H9 (cell line): Measurements from ENCODE around the gene ITGBL1. TPM values are rescaled to one million over a fixed set of nuclear protein-coding genes. Genes with fewer than 3 reads are reported as not detected.

Experiments used
- DNase-seq: peaks from one replicate; pipeline ENCODE4 v3.0.0-alpha.2; 2017
- H2AFZ ChIP-seq: one replicate; pipeline ENCODE4 v1.6.1; 2013; ENCODE audit warnings: mild to moderate bottlenecking, low read length, control low read depth, moderate library complexity
- H2AK5ac ChIP-seq: 2 replicates; pipeline ENCODE4 v1.6.1; 2013; ENCODE audit warnings: low read length, control low read depth, mixed read lengths; ENCODE audit not compliant: insufficient read length
- H2BK120ac ChIP-seq: one replicate; pipeline ENCODE4 v1.6.1; 2013; ENCODE audit warnings: low read depth, mild to moderate bottlenecking, low read length, control low read depth, inconsistent platforms; ENCODE audit not compliant: poor library complexity, severe bottlenecking
- H2BK12ac ChIP-seq: 2 replicates; pipeline ENCODE4 v1.6.1; 2013; ENCODE audit warnings: low read length, control low read depth, mixed read lengths, low read depth; ENCODE audit not compliant: insufficient read length
- H2BK15ac ChIP-seq: 2 replicates; pipeline ENCODE4 v1.6.1; 2013; ENCODE audit warnings: low read depth, low read length, control low read depth
- H2BK20ac ChIP-seq: one replicate; pipeline ENCODE4 v1.6.1; 2013; ENCODE audit warnings: low read depth, mild to moderate bottlenecking, low read length, control low read depth, inconsistent platforms; ENCODE audit not compliant: poor library complexity, severe bottlenecking
- H2BK5ac ChIP-seq: 2 replicates; pipeline ENCODE4 v1.6.1; 2013; ENCODE audit warnings: low read length, control low read depth, mixed read lengths; ENCODE audit not compliant: insufficient read length
- H3K14ac ChIP-seq: 2 replicates; pipeline ENCODE4 v1.6.1; 2013; ENCODE audit warnings: low read length, control low read depth; ENCODE audit not compliant: insufficient read depth
- H3K18ac ChIP-seq: 2 replicates; pipeline ENCODE4 v1.6.1; 2013; ENCODE audit warnings: low read depth, mild to moderate bottlenecking, mixed read lengths, low read length, control low read depth; ENCODE audit not compliant: insufficient read length
- H3K23ac ChIP-seq: 2 replicates; pipeline ENCODE4 v1.6.1; 2013; ENCODE audit warnings: low read length, control low read depth, mixed read lengths, low read depth; ENCODE audit not compliant: insufficient read length
- H3K23me2 ChIP-seq: 2 replicates; pipeline ENCODE4 v1.6.1; 2013; ENCODE audit warnings: low read depth, mild to moderate bottlenecking, mixed read lengths, low read length, control low read depth; ENCODE audit not compliant: insufficient read length, poor library complexity, severe bottlenecking
- H3K27ac ChIP-seq: 2 replicates; pipeline ENCODE4 v1.5.1; 2013; ENCODE audit warnings: low read length, control low read depth, mixed read lengths, low read depth; ENCODE audit not compliant: insufficient read length
- H3K27me3 ChIP-seq: 2 replicates; pipeline ENCODE4 v1.6.1; 2013; ENCODE audit warnings: low read length, control low read depth, inconsistent platforms; ENCODE audit not compliant: insufficient read depth
- H3K4ac ChIP-seq: 2 replicates; pipeline ENCODE4 v1.6.1; 2013; ENCODE audit warnings: low read depth, mild to moderate bottlenecking, control low read depth, inconsistent platforms, low read length, moderate library complexity
- H3K4me1 ChIP-seq: 2 replicates; pipeline ENCODE4 v1.6.1; 2013; ENCODE audit warnings: low read length, control low read depth, inconsistent platforms; ENCODE audit not compliant: insufficient read depth
- H3K4me2 ChIP-seq: 2 replicates; pipeline ENCODE4 v1.6.1; 2013; ENCODE audit warnings: low read length, control low read depth, mixed read lengths; ENCODE audit not compliant: insufficient read length, insufficient read depth
- H3K56ac ChIP-seq: 2 replicates; pipeline ENCODE4 v1.6.1; 2013; ENCODE audit warnings: low read depth, mild to moderate bottlenecking, mixed read lengths, low read length, control low read depth; ENCODE audit not compliant: insufficient read length
- H3K79me1 ChIP-seq: 2 replicates; pipeline ENCODE4 v1.6.1; 2013; ENCODE audit warnings: low read depth, mild to moderate bottlenecking, moderate library complexity, low read length, control low read depth, inconsistent platforms; ENCODE audit not compliant: insufficient read depth, poor library complexity, severe bottlenecking
- H3K79me2 ChIP-seq: 2 replicates; pipeline ENCODE4 v1.6.1; 2013; ENCODE audit warnings: low read length, control low read depth, inconsistent platforms; ENCODE audit not compliant: insufficient read depth
- H3K9ac ChIP-seq: 2 replicates; pipeline ENCODE4 v1.6.1; 2013; ENCODE audit warnings: low read length, control low read depth, mixed read lengths; ENCODE audit not compliant: insufficient read length; ENCODE audit errors: extremely low read depth
- H3K9me3 ChIP-seq: one replicate; pipeline ENCODE4 v1.6.1; 2013; ENCODE audit warnings: low read depth, low read length, inconsistent platforms; ENCODE audit not compliant: control insufficient read depth
- H3T11ph ChIP-seq: one replicate; pipeline ENCODE4 v1.6.1; 2013; ENCODE audit warnings: mild to moderate bottlenecking, low read length, control low read depth, inconsistent platforms
- H4K20me1 ChIP-seq: one replicate; pipeline ENCODE4 v1.6.1; 2013; ENCODE audit not compliant: control insufficient read depth, insufficient read length, insufficient read depth
- H4K5ac ChIP-seq: 2 replicates; pipeline ENCODE4 v1.6.1; 2013; ENCODE audit warnings: low read depth, mild to moderate bottlenecking, mixed read lengths, low read length, control low read depth; ENCODE audit not compliant: insufficient read length
- H4K8ac ChIP-seq: replicated peaks from 2 replicates; pipeline ENCODE4 v1.6.1; 2013; ENCODE audit warnings: low read length, control low read depth, mixed read lengths, low read depth; ENCODE audit not compliant: insufficient read length
- H4K91ac ChIP-seq: 2 replicates; pipeline ENCODE4 v1.6.1; 2013; ENCODE audit warnings: low read depth, mild to moderate bottlenecking, moderate library complexity, mixed read lengths, low read length, control low read depth; ENCODE audit not compliant: insufficient read length
- H3K27ac Mint-ChIP-seq, 3 experiments: 2 replicates in 2 of 3; 3 replicates in 1 of 3; pipeline ENCODE4 v1.8.0; 2020 to 2021; ENCODE audit warnings: mixed read lengths in 3 of 3, mild to moderate bottlenecking in 1 of 3, moderate library complexity in 1 of 3
- H3K27me3 Mint-ChIP-seq: 2 replicates; pipeline ENCODE4 v1.8.0; 2021; ENCODE audit warnings: low read depth, mild to moderate bottlenecking, moderate library complexity, mixed read lengths
- H3K36me3 Mint-ChIP-seq, 3 experiments: 2 replicates in 2 of 3; 3 replicates in 1 of 3; pipeline ENCODE4 v1.8.0; 2020 to 2021; ENCODE audit warnings: low read depth in 3 of 3, mixed read lengths in 3 of 3; ENCODE audit not compliant: insufficient read depth in 1 of 3
- H3K4me1 Mint-ChIP-seq, 2 experiments: 2 replicates each; pipeline ENCODE4 v1.8.0; 2020; ENCODE audit warnings: mixed read lengths in 2 of 2
- H3K4me3 Mint-ChIP-seq, 2 experiments: 2 replicates in 1 of 2; 3 replicates in 1 of 2; pipeline ENCODE4 v1.8.0; 2020 to 2021; ENCODE audit warnings: mild to moderate bottlenecking in 2 of 2, mixed read lengths in 2 of 2, moderate library complexity in 1 of 2
- H3K9me3 Mint-ChIP-seq, 2 experiments: 2 replicates in 1 of 2; 3 replicates in 1 of 2; pipeline ENCODE4 v1.8.0; 2020; ENCODE audit warnings: mild to moderate bottlenecking in 2 of 2, mixed read lengths in 2 of 2, moderate library complexity in 1 of 2
- WGBS: extraction: QIAGEN DNeasy Blood & Tissue Kit; methylation state at CpG from one replicate; pipeline ENCODE4 v1.1.7; 2013; ENCODE audit warnings: missing lambda C conversion rate, low lambda C conversion rate, mixed read lengths; ENCODE audit not compliant: insufficient read length; ENCODE audit errors: extremely low coverage; 5-methylcytosine and 5-hydroxymethylcytosine counted together
- total RNA-seq: library from RNA; stranded (reverse); gene quantifications from 2 replicates; pipeline ENCODE4 v1.2.1, GENCODE V29; 2021
- TF ChIP-seq, protein P1 (sequence below): fragments of 200-600 bp; sonication (generic); conservative IDR thresholded peaks from 3 replicates; pipeline ENCODE4 v1.8.0; 2021; ENCODE audit warnings: antibody characterized with exemption, mild to moderate bottlenecking

The ITGBL1 gene
- total RNA-seq, 1 experiment from 2014 or later: not detected

DNA sequence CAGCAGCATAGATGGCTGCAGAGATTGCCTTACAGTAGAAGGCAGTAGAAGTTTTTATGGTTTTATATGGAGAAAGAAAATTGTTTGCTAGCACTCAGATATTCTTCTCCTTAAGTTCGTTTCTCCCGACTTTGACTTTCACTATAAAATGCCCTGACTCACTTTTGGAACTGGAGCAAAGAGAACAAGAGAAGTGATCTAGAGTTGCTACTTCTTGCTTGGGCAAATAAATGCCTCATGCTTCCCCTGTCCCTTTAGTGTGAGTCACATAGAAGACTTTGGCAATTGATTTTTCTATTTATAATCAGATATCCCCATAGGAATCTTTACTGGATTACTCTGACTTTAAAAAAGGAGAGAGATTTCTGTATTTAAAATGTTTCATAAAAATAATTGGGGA is 46.9 kb downstream of the ITGBL1 start:
- Histone ChIP-seq H4K8ac (no peak overlapping the region), H3K9me3 (no peaks in the 10 kb centered on the region), H3K27me3 (no peaks in the 10 kb centered on the region), H3K23ac (no peak overlapping the region), H3K14ac (no peak overlapping the region), H3K27ac (no peak overlapping the region), H3K4ac (no peak overlapping the region), H4K20me1 (no peaks in the 10 kb centered on the region), H2BK12ac (no peak overlapping the region), H2AK5ac (no peak overlapping the region), H2BK120ac (no peak overlapping the region), H4K91ac (no peak overlapping the region), H2BK5ac (no peak overlapping the region), H3K9ac (no peak overlapping the region), H4K5ac (no peak overlapping the region), H3K4me2 (no peak overlapping the region), H3K4me1 (no peaks in the 10 kb centered on the region), H3T11ph (no peak overlapping the region), H3K79me1 (no peaks in the 10 kb centered on the region), H3K79me2 (no peaks in the 10 kb centered on the region), H2AFZ (no peak overlapping the region), H3K56ac (no peak overlapping the region), H3K18ac (no peak overlapping the region), H2BK20ac (no peak overlapping the region), H3K23me2 (no peaks in the 10 kb centered on the region), H2BK15ac (no peak overlapping the region)
- Mint-ChIP-seq H3K27me3 (no peaks in the 10 kb centered on the region), H3K36me3 (no peaks in the 10 kb centered on the region), H3K4me1 (peaks cover 0 to 3% of the 10 kb centered on the region in 2 experiments; a peak in 1 of 4 replicates), H3K27ac (no peak overlapping the region), H3K9me3 (no peaks in the 10 kb centered on the region), H3K4me3 (no peak overlapping the region)
- no CpG with 5 or more reads among the region's 2 CpGs for WGBS
- TF ChIP-seq, protein P1, sequence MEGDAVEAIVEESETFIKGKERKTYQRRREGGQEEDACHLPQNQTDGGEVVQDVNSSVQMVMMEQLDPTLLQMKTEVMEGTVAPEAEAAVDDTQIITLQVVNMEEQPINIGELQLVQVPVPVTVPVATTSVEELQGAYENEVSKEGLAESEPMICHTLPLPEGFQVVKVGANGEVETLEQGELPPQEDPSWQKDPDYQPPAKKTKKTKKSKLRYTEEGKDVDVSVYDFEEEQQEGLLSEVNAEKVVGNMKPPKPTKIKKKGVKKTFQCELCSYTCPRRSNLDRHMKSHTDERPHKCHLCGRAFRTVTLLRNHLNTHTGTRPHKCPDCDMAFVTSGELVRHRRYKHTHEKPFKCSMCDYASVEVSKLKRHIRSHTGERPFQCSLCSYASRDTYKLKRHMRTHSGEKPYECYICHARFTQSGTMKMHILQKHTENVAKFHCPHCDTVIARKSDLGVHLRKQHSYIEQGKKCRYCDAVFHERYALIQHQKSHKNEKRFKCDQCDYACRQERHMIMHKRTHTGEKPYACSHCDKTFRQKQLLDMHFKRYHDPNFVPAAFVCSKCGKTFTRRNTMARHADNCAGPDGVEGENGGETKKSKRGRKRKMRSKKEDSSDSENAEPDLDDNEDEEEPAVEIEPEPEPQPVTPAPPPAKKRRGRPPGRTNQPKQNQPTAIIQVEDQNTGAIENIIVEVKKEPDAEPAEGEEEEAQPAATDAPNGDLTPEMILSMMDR: no peak
- no peak for DNase-seq
